Measurements from ENCODE around the gene PLPPR2. TPM values are rescaled to one million over a fixed set of nuclear protein-coding genes. Genes with fewer than 3 reads are reported as not detected.

Gene PLPPR2
- total and polyA plus RNA-seq, 2 of the 4 experiments (the other 2 are of a cell fraction) = 3.9 to 45.2 TPM

DNA sequence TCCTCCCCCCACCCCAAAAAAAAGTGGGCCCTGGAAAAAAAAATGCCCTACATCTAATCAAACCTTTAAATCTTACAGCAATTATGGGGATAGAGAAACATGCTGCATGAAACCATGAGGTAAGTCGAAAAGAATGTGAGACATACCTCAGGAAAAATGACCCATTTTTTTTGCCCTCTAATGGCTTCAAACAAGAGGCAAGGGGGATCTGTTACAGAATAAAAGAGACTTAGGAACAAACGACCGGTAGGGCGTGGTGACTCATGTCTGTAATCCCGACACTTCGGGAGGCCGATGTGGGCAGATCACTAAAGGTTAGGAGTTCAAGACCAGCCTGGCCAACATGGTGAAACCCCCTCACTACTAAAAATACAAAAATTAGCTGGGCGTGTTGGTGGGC, 55.5 kb downstream of the PLPPR2 start:
- no peak overlapping the region for H3K9ac ChIP-seq (ENCODE audit: low read depth, low read length)
- peaks cover 2% of the 10 kb centered on the region for H3K27me3 ChIP-seq (ENCODE audit: control insufficient read depth, insufficient read depth, low read length)
- H3K4me1 ChIP-seq (ENCODE audit: control insufficient read depth, insufficient read depth, low read length) = no peaks in the 10 kb centered on the region
- H3K56ac ChIP-seq (ENCODE audit: extremely low read depth, insufficient read depth, low read length) = no peak overlapping the region
- no peak overlapping the region for H4K91ac ChIP-seq (ENCODE audit: insufficient read depth, low read depth, low read length)
- no peak overlapping the region for H3K14ac ChIP-seq (replicated peaks; ENCODE audit: low read depth, low read length)
- H2BK120ac ChIP-seq (ENCODE audit: low read depth, low read length) = no peak overlapping the region
- peak; percentile 37 for DNase-seq
- H3K23ac ChIP-seq (ENCODE audit: low read depth, low read length) = no peak overlapping the region
- H3K9me1 ChIP-seq (ENCODE audit: insufficient read depth, low read length) = no peaks in the 10 kb centered on the region
- no peaks in the 10 kb centered on the region for H3K79me1 ChIP-seq (ENCODE audit: low read depth in 1 of 2, low read length in 2 of 2)
- H2BK20ac ChIP-seq (ENCODE audit: low read depth, low read length) = no peak overlapping the region
- no peak overlapping the region for H4K8ac ChIP-seq (ENCODE audit: low read depth in 2 of 2, low read length in 2 of 2)
- no peaks in the 10 kb centered on the region for H3K36me3 ChIP-seq (ENCODE audit: control insufficient read depth, insufficient read depth, low read length)
- intact Hi-C loops (cut with micrococcal nuclease) (no loop called here), dilution Hi-C loops (cut with HindIII; ENCODE audit: low sequenced_read_pairs, unreplicated experiment) (no loop called here), in situ Hi-C loops (cut with MboI; ENCODE audit: low sequenced_read_pairs) (no loop called here)
- H2BK15ac ChIP-seq (ENCODE audit: low read depth, low read length) = no peak overlapping the region
- H4K5ac ChIP-seq (ENCODE audit: low read depth, low read length) = no peak overlapping the region
- no peak overlapping the region for H3K18ac ChIP-seq (ENCODE audit: low read depth, low read length)
- H2AK9ac ChIP-seq (replicated peaks; ENCODE audit: low read depth, low read length, poor library complexity) = no peak overlapping the region
- TF ChIP-seq CEBPB (IDR thresholded peaks at IDR 0.05; ENCODE audit: low read depth, low read length) = no peak
- TF ChIP-seq, protein P1, sequence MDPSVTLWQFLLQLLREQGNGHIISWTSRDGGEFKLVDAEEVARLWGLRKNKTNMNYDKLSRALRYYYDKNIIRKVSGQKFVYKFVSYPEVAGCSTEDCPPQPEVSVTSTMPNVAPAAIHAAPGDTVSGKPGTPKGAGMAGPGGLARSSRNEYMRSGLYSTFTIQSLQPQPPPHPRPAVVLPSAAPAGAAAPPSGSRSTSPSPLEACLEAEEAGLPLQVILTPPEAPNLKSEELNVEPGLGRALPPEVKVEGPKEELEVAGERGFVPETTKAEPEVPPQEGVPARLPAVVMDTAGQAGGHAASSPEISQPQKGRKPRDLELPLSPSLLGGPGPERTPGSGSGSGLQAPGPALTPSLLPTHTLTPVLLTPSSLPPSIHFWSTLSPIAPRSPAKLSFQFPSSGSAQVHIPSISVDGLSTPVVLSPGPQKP (IDR thresholded peaks at IDR 0.05; ENCODE audit: borderline replicate concordance, low read depth, low read length) = no peak
- TF ChIP-seq, protein P2, sequence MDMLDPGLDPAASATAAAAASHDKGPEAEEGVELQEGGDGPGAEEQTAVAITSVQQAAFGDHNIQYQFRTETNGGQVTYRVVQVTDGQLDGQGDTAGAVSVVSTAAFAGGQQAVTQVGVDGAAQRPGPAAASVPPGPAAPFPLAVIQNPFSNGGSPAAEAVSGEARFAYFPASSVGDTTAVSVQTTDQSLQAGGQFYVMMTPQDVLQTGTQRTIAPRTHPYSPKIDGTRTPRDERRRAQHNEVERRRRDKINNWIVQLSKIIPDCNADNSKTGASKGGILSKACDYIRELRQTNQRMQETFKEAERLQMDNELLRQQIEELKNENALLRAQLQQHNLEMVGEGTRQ (IDR thresholded peaks at IDR 0.05; ENCODE audit: low read depth, low read length) = no peak
- TF ChIP-seq RFX5 (IDR thresholded peaks at IDR 0.05; ENCODE audit: low read depth, low read length) = no peak
- no peak for TF ChIP-seq RAD21 (IDR thresholded peaks at IDR 0.05; ENCODE audit: low read length)
- TF ChIP-seq, protein P3, sequence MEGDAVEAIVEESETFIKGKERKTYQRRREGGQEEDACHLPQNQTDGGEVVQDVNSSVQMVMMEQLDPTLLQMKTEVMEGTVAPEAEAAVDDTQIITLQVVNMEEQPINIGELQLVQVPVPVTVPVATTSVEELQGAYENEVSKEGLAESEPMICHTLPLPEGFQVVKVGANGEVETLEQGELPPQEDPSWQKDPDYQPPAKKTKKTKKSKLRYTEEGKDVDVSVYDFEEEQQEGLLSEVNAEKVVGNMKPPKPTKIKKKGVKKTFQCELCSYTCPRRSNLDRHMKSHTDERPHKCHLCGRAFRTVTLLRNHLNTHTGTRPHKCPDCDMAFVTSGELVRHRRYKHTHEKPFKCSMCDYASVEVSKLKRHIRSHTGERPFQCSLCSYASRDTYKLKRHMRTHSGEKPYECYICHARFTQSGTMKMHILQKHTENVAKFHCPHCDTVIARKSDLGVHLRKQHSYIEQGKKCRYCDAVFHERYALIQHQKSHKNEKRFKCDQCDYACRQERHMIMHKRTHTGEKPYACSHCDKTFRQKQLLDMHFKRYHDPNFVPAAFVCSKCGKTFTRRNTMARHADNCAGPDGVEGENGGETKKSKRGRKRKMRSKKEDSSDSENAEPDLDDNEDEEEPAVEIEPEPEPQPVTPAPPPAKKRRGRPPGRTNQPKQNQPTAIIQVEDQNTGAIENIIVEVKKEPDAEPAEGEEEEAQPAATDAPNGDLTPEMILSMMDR (conservative IDR thresholded peaks at IDR 0.05; ENCODE audit: low read depth, low read length) = no peak
- no peak for TF ChIP-seq CHD1 (IDR thresholded peaks at IDR 0.05; ENCODE audit: low read depth, low read length)
- TF ChIP-seq MAZ (IDR thresholded peaks at IDR 0.05; ENCODE audit: borderline replicate concordance, low read depth, low read length) = no peak
- no peak for TF ChIP-seq MXI1 (IDR thresholded peaks at IDR 0.05; ENCODE audit: borderline replicate concordance, low read depth, low read length)
- TF ChIP-seq FOS (IDR thresholded peaks at IDR 0.05; ENCODE audit: low read depth, low read length) = no peak
- TF ChIP-seq NFE2L2 (IDR thresholded peaks at IDR 0.05; ENCODE audit: low read depth, low read length) = no peak
- no peak for TF ChIP-seq BHLHE40 (IDR thresholded peaks at IDR 0.05; ENCODE audit: low read depth, low read length)
- TF ChIP-seq MAFK (IDR thresholded peaks at IDR 0.05; ENCODE audit: low read depth, low read length) = no peak
- TF ChIP-seq RCOR1 (IDR thresholded peaks at IDR 0.05; ENCODE audit: insufficient replicate concordance, low read length) = no peak
- TF ChIP-seq SMC3 (IDR thresholded peaks at IDR 0.05; ENCODE audit: low read depth, low read length) = no peak
- TF ChIP-seq POLR2A (IDR thresholded peaks at IDR 0.05; ENCODE audit: low read depth, low read length) = no peak
- H3K27ac ChIP-seq (ENCODE audit: insufficient read depth, low read length) = no peak overlapping the region
- no peak overlapping the region for H3K4me2 ChIP-seq (ENCODE audit: low read depth, low read length)
- no TSS peak for BruUV-seq (replicated peaks)
- no peak overlapping the region for H3K4me3 ChIP-seq (ENCODE audit: insufficient read depth, low read depth, low read length)
- no peak overlapping the region for H2AFZ ChIP-seq (replicated peaks; ENCODE audit: low read length, poor library complexity)
- H2AK5ac ChIP-seq (ENCODE audit: low read depth, low read length) = no peak overlapping the region
- no peak overlapping the region for H2BK5ac ChIP-seq (ENCODE audit: low read depth, low read length, poor library complexity, severe bottlenecking)
- ChIA-PET CTCF (interaction anchor here (1.5 kb wide), 1 partner anchor 14 kb away, joined by 3 read pairs; no protein-coding TSS in a partner anchor), POLR2A (ENCODE audit: unreplicated experiment) (no interaction called here)
- no peaks in the 10 kb centered on the region for H3K9me3 ChIP-seq (ENCODE audit: control insufficient read depth, insufficient read depth, low read length)
- ATAC-seq (ENCODE audit: low read depth) = peak; percentile 46
- no peaks in the 10 kb centered on the region; the same call in 1 of the 2 replicates for H4K20me1 ChIP-seq (ENCODE audit: insufficient read depth, low read length)
- no peak overlapping the region for H3K4ac ChIP-seq (ENCODE audit: low read depth, low read length)
- 88% methylated on average over 1 of the region's 8 CpGs; no CpG with 5 or more reads in 1 of the 2 experiments for WGBS, 2 experiments (ENCODE audit: extremely low coverage in 2 of 2, insufficient read length in 1 of 2)
